Measurements from ENCODE around the gene ZNF90.
"Not testable (repeated sequence)": the region's sequence is repeated elsewhere in the genome, so short reads cannot be mapped to it uniquely, and the experiment has no call there.

The ZNF90 gene

GRCh38 chr19:20077791-20078463, at the start of gene ZNF90:
Gene ZNF90, plus strand, starts transcription at chr19:20078000. Its CDS starts 133 bp downstream, at chr19:20078133.
- DNase-seq, result peak; percentile 80

- DNase-seq, result no peak
These were observed 49.2 kb upstream of the ZNF90 start for GRCh38 chr19:20028611-20029010.

DNA sequence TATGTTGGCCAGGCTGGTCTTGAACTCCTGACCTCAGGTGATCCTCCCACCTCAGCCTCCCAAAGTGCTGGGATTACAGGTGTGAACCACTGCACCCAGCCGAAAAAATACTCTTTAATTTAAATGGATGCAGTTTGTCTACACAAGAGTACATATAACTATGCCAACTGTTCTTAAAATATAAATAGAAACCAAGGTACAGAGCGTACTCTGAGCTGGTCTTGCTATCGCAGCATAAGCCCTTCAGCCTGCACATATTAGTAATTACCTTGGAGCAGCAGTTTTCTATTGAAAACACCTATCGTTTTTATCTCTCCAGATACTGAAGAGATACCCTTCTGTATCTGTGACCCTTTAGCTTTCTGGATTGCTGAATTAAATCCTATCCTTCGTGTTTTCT, 41.9 kb upstream of the ZNF90 start:
- DNase-seq, result no peak

DNA sequence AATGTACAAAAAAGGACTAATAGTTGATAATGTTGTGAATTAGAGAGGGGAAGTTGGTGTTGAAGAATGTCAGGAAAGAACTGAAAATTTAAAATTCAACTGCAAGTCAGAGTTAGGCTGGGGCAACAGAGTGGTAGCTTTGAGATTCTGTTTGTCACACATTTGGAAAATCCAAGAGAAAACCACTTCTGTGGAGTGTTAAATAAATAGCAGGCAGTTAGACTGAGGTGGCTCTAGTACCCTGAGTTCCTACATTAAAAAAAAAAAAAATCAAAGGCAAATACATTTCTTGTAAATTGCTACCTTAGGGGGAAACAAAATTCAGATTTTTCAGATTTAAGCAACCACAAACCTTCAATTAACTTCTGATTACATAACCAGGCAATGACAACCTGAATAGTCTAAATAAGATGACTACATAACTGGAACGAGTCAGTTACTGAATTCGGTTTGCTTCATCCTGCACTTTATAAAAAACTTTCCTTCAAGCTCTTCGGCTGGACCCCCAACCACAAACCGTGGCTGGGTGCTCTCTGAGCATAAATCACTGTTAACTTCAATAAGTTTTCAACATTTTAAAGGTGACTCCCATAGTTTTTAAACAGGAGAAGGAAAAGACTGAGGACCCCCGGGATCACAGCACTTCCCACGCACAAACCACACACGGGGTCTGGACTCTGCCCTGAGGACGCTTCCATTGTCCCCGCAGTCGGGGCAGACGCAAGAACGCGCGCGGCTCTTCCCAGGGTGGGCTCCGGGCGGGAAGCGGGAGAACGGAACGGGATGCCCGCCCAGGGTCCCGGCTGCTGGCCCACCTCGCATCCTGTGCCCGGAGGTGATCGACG, 39.2 kb upstream of the ZNF90 start:
- DNase-seq, result peak; percentile 1 to 4

DNA sequence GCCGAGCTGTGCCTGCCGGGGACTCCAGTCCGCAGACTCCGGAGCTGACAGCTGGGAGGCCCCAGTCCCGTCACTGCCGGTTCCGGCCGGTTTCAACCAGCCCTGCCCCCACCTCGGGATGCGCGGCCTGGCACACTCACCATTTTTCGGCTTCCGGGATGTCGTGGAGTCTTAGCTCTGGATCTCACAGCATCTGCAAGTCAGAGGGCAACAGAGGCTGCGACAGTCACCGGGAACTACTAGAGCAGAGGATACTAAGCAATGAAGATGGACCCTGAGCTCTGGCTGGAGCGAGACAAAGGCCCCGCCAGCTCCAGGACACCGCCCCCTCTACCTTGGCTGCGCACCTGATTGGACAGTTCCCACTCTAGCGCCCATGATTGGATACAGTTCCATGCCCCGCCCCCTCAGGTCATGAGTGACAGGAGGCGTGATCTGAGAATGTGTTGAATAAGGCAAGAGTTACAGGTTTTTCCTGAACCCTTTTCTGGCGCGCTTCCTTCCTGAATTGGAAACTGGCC, 38.5 kb upstream of the ZNF90 start, which contains the start of gene ZNF682:
ZNF682 (minus strand) TSS at position 303 of the 521 bp plus-strand sequence; CDS start at position 143, 160 bp downstream.
- DNase-seq, result peak; percentile 93 to 94

GRCh38 chr19:20044663-20045062, 33.1 kb upstream of the ZNF90 start:
- no peak for DNase-seq

DNA sequence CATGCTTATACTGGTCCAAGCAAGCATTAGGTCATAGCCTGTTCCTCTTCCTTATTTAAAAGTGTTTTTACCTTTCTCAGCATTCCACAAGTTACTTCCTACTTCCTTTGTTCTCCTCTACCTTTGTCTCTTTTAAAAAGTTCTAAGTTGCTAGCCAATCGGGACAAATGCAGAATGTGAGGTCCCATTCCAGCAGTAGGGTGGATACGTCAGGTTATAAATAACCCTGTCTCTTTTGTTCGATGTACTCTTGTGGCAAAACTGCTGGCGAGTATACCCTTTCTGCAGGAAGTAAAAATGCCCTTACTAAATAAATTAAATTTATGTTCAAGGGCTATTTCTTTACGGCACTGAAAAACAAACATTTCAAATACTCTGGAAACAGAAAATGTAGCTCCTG, 32.1 kb upstream of the ZNF90 start:
- not testable (repeated sequence) for DNase-seq

GRCh38 chr19:20051841-20052768, 25.7 kb upstream of the ZNF90 start:
- peak; percentile 55 to 56 for DNase-seq

DNA sequence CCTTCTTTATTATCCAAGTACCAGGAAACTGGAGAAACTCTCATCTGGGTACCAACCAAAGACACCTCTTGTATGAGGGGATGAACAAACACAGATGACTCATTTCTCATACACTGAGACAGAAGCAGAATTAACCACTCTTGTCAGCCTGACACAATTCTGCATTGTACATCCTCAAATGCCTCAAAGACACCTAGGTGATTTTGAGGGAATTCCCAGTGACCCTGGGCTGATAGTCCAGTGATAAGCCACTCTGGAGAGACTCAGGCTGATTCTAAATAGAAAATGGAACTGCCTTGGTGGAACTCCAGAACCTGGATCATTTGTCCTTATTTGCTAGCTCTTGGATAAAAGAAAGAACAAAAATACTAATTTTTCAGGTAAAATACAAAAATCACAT, 19.1 kb upstream of the ZNF90 start:
- DNase-seq, result not testable (repeated sequence)

- no peak for DNase-seq
These were observed 17.5 kb upstream of the ZNF90 start for GRCh38 chr19:20060282-20060681.

DNA sequence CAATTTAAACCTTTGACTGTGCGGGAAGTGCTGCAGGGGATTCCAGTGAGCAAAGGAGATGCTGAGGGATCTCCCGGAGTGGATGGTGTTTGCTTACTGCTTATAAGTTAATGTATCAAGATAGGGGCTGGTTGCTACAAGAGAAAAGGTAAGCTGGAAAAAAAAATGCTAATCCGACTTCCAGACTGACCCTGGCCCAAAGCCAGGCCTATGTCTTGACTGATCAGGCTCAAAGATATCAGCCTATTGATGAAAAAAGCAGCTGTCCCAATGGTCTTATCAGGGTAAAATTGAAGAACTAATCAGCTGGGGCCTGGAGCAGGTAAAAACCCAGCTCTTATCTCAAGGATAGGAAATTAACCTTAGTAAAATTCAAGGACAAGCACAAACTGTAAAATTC, 10.9 kb upstream of the ZNF90 start:
- DNase-seq, result no peak

- DNase-seq, result no peak
These were observed 9.9 kb upstream of the ZNF90 start for GRCh38 chr19:20067943-20068342.

DNA sequence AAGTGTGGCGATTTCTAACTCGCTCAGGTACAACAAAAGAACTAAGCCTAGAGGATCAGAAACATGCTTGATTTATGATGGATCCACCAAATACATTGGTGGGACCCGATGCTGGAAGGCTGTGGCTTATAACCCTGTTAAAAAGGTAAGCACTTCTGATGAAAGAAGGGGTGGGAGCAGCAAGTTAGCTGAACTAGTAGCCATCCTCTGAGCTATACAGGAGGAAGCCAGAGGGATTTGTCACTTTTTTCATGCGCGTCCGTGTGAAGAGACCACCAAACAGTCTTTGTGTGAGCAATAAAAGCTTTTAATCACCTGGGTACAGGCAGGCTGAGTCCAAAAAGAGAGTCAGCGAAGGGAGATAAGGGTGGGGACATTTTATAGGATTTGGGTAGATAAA, 9.2 kb upstream of the ZNF90 start:
- DNase-seq, result not testable (repeated sequence)

- no peak for DNase-seq
These were observed 7.1 kb upstream of the ZNF90 start for GRCh38 chr19:20070691-20071090.

DNA sequence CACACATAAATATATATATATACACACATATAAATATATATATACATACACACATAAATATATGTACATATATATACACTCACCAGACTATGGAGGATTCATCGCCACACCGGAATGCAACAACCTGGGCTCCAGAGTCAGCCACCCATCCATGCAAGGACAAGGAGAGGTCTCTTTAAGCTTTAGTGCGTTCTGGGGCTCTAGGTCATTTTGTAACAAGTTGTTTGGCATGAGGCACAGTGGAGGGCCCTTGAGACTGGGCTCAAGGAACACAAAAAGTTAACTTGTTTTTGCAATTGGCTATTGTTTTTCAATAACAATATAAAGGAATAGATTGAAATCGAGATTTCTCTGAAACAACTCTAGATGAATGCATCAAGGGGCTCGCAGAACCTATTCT, 4.9 kb upstream of the ZNF90 start:
- no peak for DNase-seq

GRCh38 chr19:20078581-20079031, 806 bp downstream of the ZNF90 start:
- no peak for DNase-seq

GRCh38 chr19:20079476-20079875, 1.7 kb downstream of the ZNF90 start:
- DNase-seq, result no peak

GRCh38 chr19:20080656-20081055, 2.9 kb downstream of the ZNF90 start:
- DNase-seq, result no peak

GRCh38 chr19:20082232-20082833, 4.5 kb downstream of the ZNF90 start:
- not testable (repeated sequence) for DNase-seq

GRCh38 chr19:20082876-20083275, 5.1 kb downstream of the ZNF90 start:
- DNase-seq, result not testable (repeated sequence)

DNA sequence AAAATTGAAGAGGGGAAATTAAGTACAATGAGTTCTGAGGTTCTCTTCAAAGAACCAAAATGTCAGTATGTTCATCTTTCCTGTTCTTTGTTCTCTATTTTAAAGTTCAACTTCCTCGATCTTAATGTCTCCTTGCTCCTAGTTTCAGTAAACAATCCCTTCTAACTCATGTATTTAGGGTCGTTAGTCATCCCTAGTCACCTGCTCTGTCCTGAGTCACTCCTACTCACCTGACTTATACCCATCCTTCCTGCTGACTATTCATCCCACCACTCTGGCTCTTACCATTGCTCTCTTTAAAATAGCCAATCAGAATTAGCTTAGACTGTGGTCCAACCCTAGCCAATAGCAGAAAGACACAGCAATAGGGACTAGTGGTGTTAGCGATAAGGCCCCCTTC, 24.3 kb downstream of the ZNF90 start:
- DNase-seq, result no peak

- no peak for DNase-seq
These were observed 25.4 kb downstream of the ZNF90 start for GRCh38 chr19:20103091-20103740.
